Panc1 (cell line): ENCODE data around the gene RABGAP1L. TPM values are rescaled to one million over a fixed set of nuclear protein-coding genes. Genes with fewer than 3 reads are reported as not detected.
"Not testable (repeated sequence)": the region's sequence is repeated elsewhere in the genome, so short reads cannot be mapped to it uniquely, and the experiment has no call there.

Experiments
- ATAC-seq: fragments of 200-7000 bp; cut with Tn5 transposase; 2 replicates; pipeline ENCODE4 v1.9.1; 2020; ENCODE audit warnings: mild to moderate bottlenecking, moderate library complexity
- BruUV-seq: library from RNA; stranded (reverse); fragments of 400-500 nt; replicated peaks from 2 replicates; lab custom pipeline; 2021; lab: Mats Ljungman, UMichigan
- CTCF ChIA-PET: fragments of 300-600 bp; sonication (Branson Sonifier 250); formaldehyde crosslinking; loops from one replicate; lab custom pipeline; 2022; ENCODE audit warnings: antibody characterized with exemption; lab: Charles Lee
- POLR2A ChIA-PET: fragments of 300-600 bp; sonication (Branson Sonifier 250); formaldehyde crosslinking; loops from one replicate; lab custom pipeline; 2022; ENCODE audit warnings: antibody characterized with exemption; lab: Charles Lee
- DNase-seq: peaks from one replicate; pipeline ENCODE4 v3.0.0-alpha.2; 2010; ENCODE audit warnings: low read depth, low spot score
- H3K27ac ChIP-seq: 2 replicates; pipeline ENCODE4 v1.5.1; 2011; ENCODE audit warnings: mild to moderate bottlenecking, low read length, inconsistent platforms
- H3K27me3 ChIP-seq: fragments of 200-500 bp; sonication (Bioruptor generic); 2 replicates; pipeline ENCODE4 v1.6.0; 2014; ENCODE audit warnings: low read length, inconsistent platforms; ENCODE audit not compliant: control insufficient read depth, insufficient read depth
- H3K36me3 ChIP-seq: fragments of 200-500 bp; sonication (Bioruptor generic); 2 replicates; pipeline ENCODE4 v1.5.1; 2014; ENCODE audit warnings: inconsistent platforms, mild to moderate bottlenecking, low read length, moderate library complexity; ENCODE audit not compliant: control insufficient read depth, insufficient read depth
- H3K4me1 ChIP-seq: 2 replicates; pipeline ENCODE4 v1.5.1; 2011; ENCODE audit warnings: inconsistent platforms, mild to moderate bottlenecking, low read length, moderate library complexity; ENCODE audit not compliant: control insufficient read depth, insufficient read depth
- H3K4me3 ChIP-seq, 2 experiments: 2 replicates each; pipeline ENCODE4 v1.5.1; 2011 to 2012; ENCODE audit warnings: low read depth in 2 of 2, low read length in 2 of 2, mild to moderate bottlenecking in 2 of 2, inconsistent platforms in 1 of 2, moderate library complexity in 1 of 2
- H3K9me3 ChIP-seq: fragments of 200-500 bp; sonication (Bioruptor generic); 2 replicates; pipeline ENCODE4 v1.5.1; 2014; ENCODE audit warnings: low read depth, mild to moderate bottlenecking, inconsistent platforms, low read length, moderate library complexity; ENCODE audit not compliant: control insufficient read depth, insufficient read depth
- POLR2AphosphoS5 ChIP-seq: IDR thresholded peaks from 2 replicates; pipeline ENCODE4 v1.6.1; 2012; ENCODE audit warnings: mild to moderate bottlenecking, low read depth, low read length, moderate library complexity
- REST ChIP-seq, 2 experiments: IDR thresholded peaks; 2 replicates each; pipeline ENCODE4 v1.6.1; 2011 to 2012; ENCODE audit warnings: low read depth in 2 of 2, control low read depth in 1 of 2, low read length in 1 of 2, mild to moderate bottlenecking in 1 of 2, moderate library complexity in 1 of 2; ENCODE audit not compliant: insufficient read depth in 1 of 2
- SIN3A ChIP-seq: IDR thresholded peaks from 2 replicates; pipeline ENCODE4 v1.6.1; 2012; ENCODE audit warnings: low read depth, mild to moderate bottlenecking, low read length, moderate library complexity, borderline replicate concordance; ENCODE audit not compliant: insufficient read depth
- TCF7L2 ChIP-seq: IDR thresholded peaks from 2 replicates; pipeline ENCODE4 v1.6.1; 2011; ENCODE audit warnings: mild to moderate bottlenecking, low read depth, low read length, inconsistent platforms
- in situ Hi-C: cut with HindIII; loops from 2 replicates; pipeline ENCODE4 v1.10.0; 2016; ENCODE audit warnings: low sequenced_read_pairs, low pct_unique_long_range_greater_than_20kb
- intact Hi-C: fragments of 100-400 bp; cut with micrococcal nuclease; formaldehyde crosslinking; loops from one replicate; pipeline ENCODE4 v1.10.0; 2022; ENCODE audit not compliant: unreplicated experiment
- total RNA-seq: library from RNA; stranded (reverse); gene quantifications from one replicate; pipeline ENCODE4 v1.2.1, GENCODE V29; 2021; ENCODE audit not compliant: unreplicated experiment
- TF ChIP-seq, protein P1 (sequence below): fragments of 450-650 bp; IDR thresholded peaks from 2 replicates; pipeline ENCODE4 v1.5.1; 2017; ENCODE audit warnings: mild to moderate bottlenecking

The RABGAP1L gene
- total RNA-seq, 1 experiment from 2014 or later: 37.0 TPM

DNA sequence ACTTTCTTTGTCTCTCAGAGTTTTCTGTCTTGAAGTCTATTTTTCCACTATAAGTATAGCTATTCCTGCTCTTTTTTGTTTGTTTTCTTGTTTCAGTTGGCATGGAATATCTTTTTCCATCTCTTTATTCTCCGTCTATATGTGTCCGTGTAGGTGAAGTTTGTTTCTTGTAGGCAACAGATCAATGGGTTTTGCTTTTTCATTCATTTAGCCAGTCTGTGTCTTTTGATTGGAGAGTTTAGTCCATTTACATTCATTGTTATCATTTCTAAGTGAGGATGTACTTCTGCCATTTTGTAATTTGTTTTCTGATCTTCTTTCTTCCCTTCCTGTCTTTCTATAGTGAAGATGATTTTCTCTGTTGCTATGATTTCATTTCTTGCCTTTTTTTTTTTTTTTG lies 155.9 kb downstream of the RABGAP1L start:
- DNase-seq (no peak), ATAC-seq (no peak)
- Histone ChIP-seq H3K36me3 (no peaks in the 10 kb centered on the region), H3K4me1 (no peaks in the 10 kb centered on the region), H3K4me3 (no peak overlapping the region), H3K27me3 (no peaks in the 10 kb centered on the region), H3K27ac (no peak overlapping the region), H3K9me3 (peaks cover 12% of the 10 kb centered on the region; the same call in 1 of the 2 replicates)
- intact Hi-C loops (no loop called here), in situ Hi-C loops (no loop called here)
- TF ChIP-seq, protein P1, sequence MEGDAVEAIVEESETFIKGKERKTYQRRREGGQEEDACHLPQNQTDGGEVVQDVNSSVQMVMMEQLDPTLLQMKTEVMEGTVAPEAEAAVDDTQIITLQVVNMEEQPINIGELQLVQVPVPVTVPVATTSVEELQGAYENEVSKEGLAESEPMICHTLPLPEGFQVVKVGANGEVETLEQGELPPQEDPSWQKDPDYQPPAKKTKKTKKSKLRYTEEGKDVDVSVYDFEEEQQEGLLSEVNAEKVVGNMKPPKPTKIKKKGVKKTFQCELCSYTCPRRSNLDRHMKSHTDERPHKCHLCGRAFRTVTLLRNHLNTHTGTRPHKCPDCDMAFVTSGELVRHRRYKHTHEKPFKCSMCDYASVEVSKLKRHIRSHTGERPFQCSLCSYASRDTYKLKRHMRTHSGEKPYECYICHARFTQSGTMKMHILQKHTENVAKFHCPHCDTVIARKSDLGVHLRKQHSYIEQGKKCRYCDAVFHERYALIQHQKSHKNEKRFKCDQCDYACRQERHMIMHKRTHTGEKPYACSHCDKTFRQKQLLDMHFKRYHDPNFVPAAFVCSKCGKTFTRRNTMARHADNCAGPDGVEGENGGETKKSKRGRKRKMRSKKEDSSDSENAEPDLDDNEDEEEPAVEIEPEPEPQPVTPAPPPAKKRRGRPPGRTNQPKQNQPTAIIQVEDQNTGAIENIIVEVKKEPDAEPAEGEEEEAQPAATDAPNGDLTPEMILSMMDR: no peak
- TF ChIP-seq SIN3A (no peak), TCF7L2 (no peak), POLR2AphosphoS5 (no peak), REST (IDR thresholded peaks at IDR 0.05; ENCODE audit: insufficient read depth in 1 of 2, low read depth in 2 of 2, low read length in 1 of 2) (no peak)
- ChIA-PET POLR2A (no interaction called here), CTCF (no interaction called here)
- BruUV-seq: no TSS peak

DNA sequence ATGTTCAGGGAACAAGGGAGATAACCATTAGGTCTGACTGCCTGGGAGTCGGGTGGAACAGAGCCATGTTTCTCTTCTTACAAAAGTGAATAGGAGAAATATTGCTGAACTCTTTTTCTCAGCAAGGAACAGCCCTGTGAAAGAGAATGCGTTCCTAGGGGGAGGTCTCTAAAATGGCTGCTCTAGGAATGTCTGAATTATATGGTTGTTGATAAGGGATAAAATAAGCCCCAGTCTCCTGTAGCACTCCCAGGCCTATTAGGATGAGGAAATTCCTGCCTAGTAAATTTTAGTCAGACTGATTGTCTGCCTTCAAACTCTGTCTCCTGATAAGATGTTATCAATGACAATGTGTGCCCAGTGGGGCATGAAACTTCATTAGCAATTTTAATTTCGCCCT lies 161.6 kb downstream of the RABGAP1L start:
- CTCF ChIA-PET, DNase-seq, POLR2A ChIA-PET, in situ Hi-C loops, intact Hi-C loops, ATAC-seq, H3K4me3 ChIP-seq, H3K27me3 ChIP-seq, H3K4me1 ChIP-seq, H3K36me3 ChIP-seq, H3K27ac ChIP-seq, BruUV-seq: not testable (repeated sequence)
- peaks cover 43% of the 10 kb centered on the region for H3K9me3 ChIP-seq

- POLR2A ChIA-PET: no interaction called here
Measured at GRCh38 chr1:174322202-174322862, 163.0 kb downstream of the RABGAP1L start.

More at GRCh38 chr1:174322202-174322862, 163.0 kb downstream of the RABGAP1L start:
- intact Hi-C loops: no loop called here
- Histone ChIP-seq H3K27me3 (no peaks in the 10 kb centered on the region), H3K27ac (no peak overlapping the region), H3K4me1 (no peaks in the 10 kb centered on the region), H3K36me3 (no peaks in the 10 kb centered on the region), H3K9me3 (peaks cover 54% of the 10 kb centered on the region), H3K4me3 (no peak overlapping the region)
- DNase-seq (no peak), ATAC-seq (no peak)
- TF ChIP-seq, protein P1: no peak
- TF ChIP-seq REST (IDR thresholded peaks at IDR 0.05; ENCODE audit: insufficient read depth in 1 of 2, low read depth in 2 of 2, low read length in 1 of 2) (no peak), TCF7L2 (no peak), POLR2AphosphoS5 (no peak), SIN3A (no peak)
- no TSS peak for BruUV-seq
- CTCF ChIA-PET: no interaction called here
- in situ Hi-C loops: no loop called here
